OCI-LY7 (cell line): ENCODE results near the gene CDC42EP3. TPM values are rescaled to one million over a fixed set of nuclear protein-coding genes. Genes with fewer than 3 reads are reported as not detected.

ENCODE experiments used
- BruUV-seq: library from RNA; stranded (reverse); fragments of 400-500 nt; replicated peaks from 2 replicates; lab custom pipeline; 2021; lab: Mats Ljungman, UMichigan
- CTCF ChIA-PET: fragments of 300-600 bp; sonication (Branson Sonifier 250); formaldehyde crosslinking; loops from one replicate; lab custom pipeline; 2022; ENCODE audit warnings: antibody characterized with exemption; ENCODE audit not compliant: unreplicated experiment; lab: Charles Lee
- POLR2A ChIA-PET: fragments of 300-600 bp; sonication (Branson Sonifier 250); formaldehyde crosslinking; loops from one replicate; lab custom pipeline; 2022; ENCODE audit warnings: antibody characterized with exemption; lab: Charles Lee
- DNase-seq: peaks from one replicate; pipeline ENCODE4 v3.0.0-alpha.2; 2015; ENCODE audit warnings: low spot score
- H2AFZ ChIP-seq: fragments of 200-600 bp; sonication (generic), shearing (Covaris generic); 2 replicates; pipeline ENCODE4 v1.6.1; 2014; ENCODE audit warnings: mild to moderate bottlenecking, antibody characterized with exemption, low read length, moderate library complexity
- H3K27ac ChIP-seq: fragments of 200-600 bp; sonication (generic); 2 replicates; pipeline ENCODE4 v1.5.1; 2014; ENCODE audit warnings: mixed run types, low read depth, mild to moderate bottlenecking, moderate library complexity, low read length, inconsistent platforms; ENCODE audit not compliant: poor library complexity, severe bottlenecking
- H3K36me3 ChIP-seq: fragments of 200-600 bp; sonication (generic); 2 replicates; pipeline ENCODE4 v1.6.1; 2014; ENCODE audit warnings: mild to moderate bottlenecking, antibody characterized with exemption, low read length, moderate library complexity, mixed read lengths; ENCODE audit not compliant: insufficient read depth
- H3K4me1 ChIP-seq: fragments of 200-600 bp; sonication (generic); 2 replicates; pipeline ENCODE4 v1.5.1; 2014; ENCODE audit warnings: mild to moderate bottlenecking, low read length; ENCODE audit not compliant: insufficient read depth, poor library complexity, severe bottlenecking
- H3K4me2 ChIP-seq: fragments of 200-600 bp; sonication (generic); 2 replicates; pipeline ENCODE4 v1.6.1; 2014; ENCODE audit warnings: mild to moderate bottlenecking, low read length
- H3K4me3 ChIP-seq: fragments of 200-600 bp; sonication (generic); 2 replicates; pipeline ENCODE4 v1.5.1; 2014; ENCODE audit warnings: mild to moderate bottlenecking, low read depth, low read length; ENCODE audit not compliant: poor library complexity, severe bottlenecking
- H3K79me2 ChIP-seq: fragments of 200-600 bp; sonication (generic); 2 replicates; pipeline ENCODE4 v1.6.1; 2016; ENCODE audit warnings: low read depth, mild to moderate bottlenecking, low read length, moderate library complexity, mixed read lengths; ENCODE audit not compliant: insufficient read depth
- H3K9me2 ChIP-seq: fragments of 200-600 bp; sonication (generic); 2 replicates; pipeline ENCODE4 v1.6.1; 2016; ENCODE audit warnings: mild to moderate bottlenecking, low read length, mixed read lengths; ENCODE audit not compliant: insufficient read depth
- H3K9me3 ChIP-seq: fragments of 200-600 bp; sonication (generic); 2 replicates; pipeline ENCODE4 v1.6.1; 2014; ENCODE audit warnings: mild to moderate bottlenecking, mixed run types, low read length, mixed read lengths
- H4K20me1 ChIP-seq: fragments of 200-600 bp; sonication (generic); 2 replicates; pipeline ENCODE4 v1.6.1; 2014; ENCODE audit warnings: mild to moderate bottlenecking, antibody characterized with exemption, low read length, moderate library complexity, mixed read lengths; ENCODE audit not compliant: insufficient read depth
- EZH2phosphoT487 ChIP-seq: fragments of 200-600 bp; sonication (generic); IDR thresholded peaks from 2 replicates; pipeline ENCODE4 v1.6.1; 2018; ENCODE audit warnings: low read depth, borderline replicate concordance, mild to moderate bottlenecking, mixed run types, antibody characterized with exemption, low read length, moderate library complexity, mixed read lengths
- intact Hi-C: fragments of 100-400 bp; cut with micrococcal nuclease; formaldehyde crosslinking; loops from one replicate; pipeline ENCODE4 v1.10.0; 2022; ENCODE audit not compliant: unreplicated experiment
- total RNA-seq, 2 experiments: library from RNA; depleted of rRNA in 1 of 2; stranded (reverse); fragments of >200 nt in 1 of 2; shearing (Covaris generic) in 1 of 2; gene quantifications; 2 replicates each; pipeline ENCODE4 v1.2.3, GENCODE V29; 2014 to 2022
- TF ChIP-seq, protein P1 (sequence below): fragments of 200-600 bp; sonication (generic); conservative IDR thresholded peaks from 2 replicates; pipeline ENCODE4 v1.5.1; 2014; ENCODE audit warnings: mild to moderate bottlenecking, antibody characterized with exemption, low read length, moderate library complexity, mixed read lengths

CDC42EP3 gene
- total RNA-seq, 2 experiments from 2014 or later = 7.2 to 22.9 TPM

DNA sequence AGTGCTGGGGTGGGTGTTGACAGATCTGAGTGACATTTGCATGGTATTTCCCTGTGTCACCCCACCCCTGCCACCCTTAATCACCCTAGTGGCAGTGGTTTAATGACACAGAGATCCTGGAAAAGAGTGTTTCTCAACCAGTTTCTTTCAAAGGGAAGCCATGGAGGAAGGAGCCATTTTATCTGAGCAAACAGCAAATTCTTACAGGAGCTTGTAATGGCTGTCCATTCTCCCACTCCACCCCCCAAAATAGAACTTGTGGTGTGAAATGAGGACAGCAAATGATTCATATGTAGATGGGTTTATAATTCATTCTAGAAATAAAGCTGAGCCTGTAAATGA lies 51.5 kb downstream of the CDC42EP3 start:
- intact Hi-C loops = no loop called here
- Histone ChIP-seq H4K20me1 (no peaks in the 10 kb centered on the region), H3K4me3 (no peak overlapping the region), H3K4me2 (no peak overlapping the region), H3K79me2 (no peaks in the 10 kb centered on the region), H3K9me3 (no peaks in the 10 kb centered on the region), H3K4me1 (peaks cover 16% of the 10 kb centered on the region), H2AFZ (no peak overlapping the region), H3K36me3 (no peaks in the 10 kb centered on the region), H3K27ac (no peak overlapping the region), H3K9me2 (no peaks in the 10 kb centered on the region)
- ChIA-PET POLR2A (interaction anchor here (0.6 to 1.8 kb wide), 3 partner anchors 22 to 35 kb away, joined by 4 to 6 read pairs (median 4); no protein-coding TSS in a partner anchor), CTCF (interaction anchor here (2.0 kb wide), 1 partner anchor 35 kb away, joined by 6 read pairs; no protein-coding TSS in a partner anchor)
- DNase-seq = no peak
- no peak for TF ChIP-seq EZH2phosphoT487
- TF ChIP-seq, protein P1, sequence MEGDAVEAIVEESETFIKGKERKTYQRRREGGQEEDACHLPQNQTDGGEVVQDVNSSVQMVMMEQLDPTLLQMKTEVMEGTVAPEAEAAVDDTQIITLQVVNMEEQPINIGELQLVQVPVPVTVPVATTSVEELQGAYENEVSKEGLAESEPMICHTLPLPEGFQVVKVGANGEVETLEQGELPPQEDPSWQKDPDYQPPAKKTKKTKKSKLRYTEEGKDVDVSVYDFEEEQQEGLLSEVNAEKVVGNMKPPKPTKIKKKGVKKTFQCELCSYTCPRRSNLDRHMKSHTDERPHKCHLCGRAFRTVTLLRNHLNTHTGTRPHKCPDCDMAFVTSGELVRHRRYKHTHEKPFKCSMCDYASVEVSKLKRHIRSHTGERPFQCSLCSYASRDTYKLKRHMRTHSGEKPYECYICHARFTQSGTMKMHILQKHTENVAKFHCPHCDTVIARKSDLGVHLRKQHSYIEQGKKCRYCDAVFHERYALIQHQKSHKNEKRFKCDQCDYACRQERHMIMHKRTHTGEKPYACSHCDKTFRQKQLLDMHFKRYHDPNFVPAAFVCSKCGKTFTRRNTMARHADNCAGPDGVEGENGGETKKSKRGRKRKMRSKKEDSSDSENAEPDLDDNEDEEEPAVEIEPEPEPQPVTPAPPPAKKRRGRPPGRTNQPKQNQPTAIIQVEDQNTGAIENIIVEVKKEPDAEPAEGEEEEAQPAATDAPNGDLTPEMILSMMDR = no peak
- BruUV-seq = no TSS peak

DNA sequence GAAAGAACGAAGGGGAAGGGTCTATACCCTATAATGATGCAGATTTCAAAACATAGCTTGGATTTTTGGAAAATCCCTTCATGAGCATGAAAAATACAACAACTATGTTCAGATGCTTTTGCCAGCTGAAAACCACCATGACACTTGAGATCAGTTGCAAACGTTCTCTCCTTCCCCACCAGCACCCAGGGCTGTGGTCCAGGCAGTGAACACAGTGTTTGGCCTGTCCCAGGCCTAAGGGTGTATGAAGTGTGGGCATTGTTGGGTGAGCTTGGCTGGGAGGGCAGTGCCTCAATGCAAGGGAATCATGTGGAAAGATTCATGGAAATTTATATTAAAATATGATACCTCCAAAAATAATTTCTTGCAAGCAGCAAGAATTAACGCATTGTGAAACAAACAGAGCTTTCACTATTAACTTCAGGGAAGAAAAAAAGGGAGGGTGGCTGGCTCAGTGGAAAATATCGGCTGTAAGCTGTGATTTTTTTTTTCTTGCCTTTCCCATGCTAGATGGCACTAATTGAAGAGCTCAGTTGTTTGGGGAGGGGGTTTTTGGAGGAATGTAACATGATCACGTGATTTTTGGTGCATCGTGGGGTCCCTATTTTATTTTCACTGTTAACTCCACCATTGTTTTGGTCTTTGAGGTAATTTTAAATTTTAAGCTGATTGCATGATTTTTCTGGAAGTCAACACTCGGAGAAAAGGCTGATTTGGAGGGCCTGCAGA lies 52.0 kb downstream of the CDC42EP3 start:
- Histone ChIP-seq H3K36me3 (no peaks in the 10 kb centered on the region), H2AFZ (no peak overlapping the region), H3K79me2 (no peaks in the 10 kb centered on the region), H3K9me3 (no peaks in the 10 kb centered on the region), H3K4me1 (peaks cover 16% of the 10 kb centered on the region), H3K27ac (no peak overlapping the region), H4K20me1 (no peaks in the 10 kb centered on the region), H3K4me3 (no peak overlapping the region), H3K9me2 (no peaks in the 10 kb centered on the region), H3K4me2 (no peak overlapping the region)
- TF ChIP-seq, protein P1 = no peak
- TF ChIP-seq EZH2phosphoT487 = no peak
- intact Hi-C loops = no loop called here
- no TSS peak for BruUV-seq
- DNase-seq = no peak
- ChIA-PET CTCF (interaction anchor here (2.0 kb wide), 1 partner anchor 35 kb away, joined by 6 read pairs; no protein-coding TSS in a partner anchor), POLR2A (interaction anchor here (0.6 to 1.8 kb wide), 6 partner anchors 22 to 879 kb away, joined by 3 to 6 read pairs (median 4); no protein-coding TSS in a partner anchor)

DNA sequence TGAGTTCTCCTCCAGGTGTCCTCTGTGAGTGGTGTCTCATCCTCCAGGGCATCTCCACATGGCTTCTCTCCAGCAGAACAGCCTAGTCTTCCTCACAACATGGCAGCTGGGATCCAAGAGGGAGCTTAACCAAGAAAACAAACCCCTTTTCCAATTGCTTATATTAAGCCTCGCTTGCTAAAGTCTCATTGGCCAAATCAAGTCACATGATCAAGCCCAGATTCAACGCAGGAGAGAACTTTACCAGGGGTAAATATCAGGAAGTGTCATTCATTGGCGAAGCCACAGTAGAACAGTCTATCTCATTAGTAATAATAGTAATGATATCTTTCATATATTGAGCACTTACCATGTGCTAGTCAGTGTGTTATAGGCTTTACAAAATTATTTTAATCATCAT lies 53.1 kb downstream of the CDC42EP3 start:
- Histone ChIP-seq H3K27ac (no peak overlapping the region), H3K9me2 (no peaks in the 10 kb centered on the region), H3K36me3 (no peaks in the 10 kb centered on the region), H3K4me3 (no peak overlapping the region), H3K4me2 (no peak overlapping the region), H2AFZ (no peak overlapping the region), H4K20me1 (no peaks in the 10 kb centered on the region), H3K79me2 (no peaks in the 10 kb centered on the region), H3K4me1 (peaks cover 16% of the 10 kb centered on the region), H3K9me3 (no peaks in the 10 kb centered on the region)
- TF ChIP-seq, protein P1 = no peak
- TF ChIP-seq EZH2phosphoT487 = no peak
- CTCF ChIA-PET = interaction anchor here (2.0 kb wide), 1 partner anchor 36 kb away, joined by 6 read pairs; no protein-coding TSS in a partner anchor
- no TSS peak for BruUV-seq
- POLR2A ChIA-PET = interaction anchor here (0.5 to 0.9 kb wide), 4 partner anchors 8 to 114 kb away, joined by 3 to 4 read pairs (median 3); no protein-coding TSS in a partner anchor
- intact Hi-C loops = no loop called here
- no peak for DNase-seq
